Neuronal stem cell (in vitro differentiated cells): ENCODE results near the gene CPLANE2.

Experiments used
- DNase-seq: peaks from one replicate; pipeline ENCODE4 v3.0.0-alpha.2; 2013; ENCODE audit warnings: low spot score
- H2AFZ ChIP-seq: one replicate; pipeline ENCODE4 v1.6.1; 2013; ENCODE audit warnings: mild to moderate bottlenecking, low read length, inconsistent platforms
- H2AK5ac ChIP-seq: 2 replicates; pipeline ENCODE4 v1.6.1; 2013; ENCODE audit warnings: low read depth, mild to moderate bottlenecking, inconsistent platforms, low read length, moderate library complexity, mixed read lengths
- H2BK120ac ChIP-seq: 2 replicates; pipeline ENCODE4 v1.6.1; 2013; ENCODE audit warnings: low read depth, mild to moderate bottlenecking, inconsistent platforms, low read length, moderate library complexity, mixed read lengths
- H2BK12ac ChIP-seq: one replicate; pipeline ENCODE4 v1.6.1; 2013; ENCODE audit warnings: low read length, inconsistent platforms
- H2BK15ac ChIP-seq: 2 replicates; pipeline ENCODE4 v1.6.1; 2013; ENCODE audit warnings: mild to moderate bottlenecking, low read length, inconsistent platforms, mixed read lengths
- H2BK5ac ChIP-seq: one replicate; pipeline ENCODE4 v1.6.1; 2013; ENCODE audit warnings: inconsistent platforms, mild to moderate bottlenecking, low read length, moderate library complexity
- H3K14ac ChIP-seq: one replicate; pipeline ENCODE4 v1.6.1; 2013; ENCODE audit warnings: low read length, inconsistent platforms
- H3K18ac ChIP-seq: 2 replicates; pipeline ENCODE4 v1.6.1; 2013; ENCODE audit warnings: low read length, inconsistent platforms
- H3K23ac ChIP-seq: 2 replicates; pipeline ENCODE4 v1.6.1; 2013; ENCODE audit warnings: low read depth, mild to moderate bottlenecking, mixed read lengths, low read length, inconsistent platforms; ENCODE audit not compliant: poor library complexity
- H3K27ac ChIP-seq: replicated peaks from 3 replicates; pipeline ENCODE4 v1.5.1; 2013; ENCODE audit warnings: low read length, inconsistent platforms
- H3K27me3 ChIP-seq, 3 experiments: 2 replicates each; pipeline ENCODE4 v1.6.1; 2013; ENCODE audit warnings: low read length in 3 of 3, mild to moderate bottlenecking in 2 of 3, inconsistent platforms in 1 of 3, low read depth in 1 of 3, mixed read lengths in 1 of 3, moderate library complexity in 1 of 3; ENCODE audit not compliant: control insufficient read depth in 3 of 3, insufficient read depth in 3 of 3
- H3K36me3 ChIP-seq, 2 donors: replicated peaks in 1 of 2; 2 replicates each; pipeline ENCODE4 v1.6.1; 2013; ENCODE audit warnings: low read length in 2 of 2; ENCODE audit not compliant: control insufficient read depth in 2 of 2, insufficient read depth in 2 of 2
- H3K4ac ChIP-seq: 2 replicates; pipeline ENCODE4 v1.6.1; 2013; ENCODE audit warnings: inconsistent platforms, mild to moderate bottlenecking, low read length, moderate library complexity
- H3K4me1 ChIP-seq, 2 donors: 1 replicate in 1 of 2; 2 replicates in 1 of 2; pipeline ENCODE4 v1.6.1; 2013; ENCODE audit warnings: low read length in 2 of 2, low read depth in 1 of 2; ENCODE audit not compliant: control insufficient read depth in 2 of 2, insufficient read depth in 1 of 2
- H3K4me2 ChIP-seq: one replicate; pipeline ENCODE4 v1.6.1; 2013; ENCODE audit warnings: mild to moderate bottlenecking, low read length, inconsistent platforms; ENCODE audit not compliant: insufficient read depth, poor library complexity, severe bottlenecking
- H3K4me3 ChIP-seq, 2 donors: 2 replicates each; pipeline ENCODE4 v1.5.1; 2013; ENCODE audit warnings: low read length in 2 of 2, mild to moderate bottlenecking in 2 of 2, inconsistent platforms in 1 of 2, moderate library complexity in 1 of 2
- H3K79me1 ChIP-seq: one replicate; pipeline ENCODE4 v1.6.1; 2013; ENCODE audit warnings: low read depth, mild to moderate bottlenecking, inconsistent platforms, low read length, moderate library complexity
- H3K9ac ChIP-seq: one replicate; pipeline ENCODE4 v1.6.1; 2013; ENCODE audit warnings: mild to moderate bottlenecking, low read depth, low read length, inconsistent platforms; ENCODE audit not compliant: poor library complexity
- H3K9me3 ChIP-seq, 2 donors: replicated peaks in 1 of 2; 2 replicates each; pipeline versions ENCODE3 to v1.6.1; 2013; ENCODE audit warnings: low read length in 2 of 2, mild to moderate bottlenecking in 2 of 2, inconsistent platforms in 1 of 2, low read depth in 1 of 2, mixed read lengths in 1 of 2, moderate library complexity in 1 of 2; ENCODE audit not compliant: control insufficient read depth in 2 of 2, insufficient read depth in 1 of 2
- H4K8ac ChIP-seq: one replicate; pipeline ENCODE4 v1.6.1; 2013; ENCODE audit warnings: low read depth, mild to moderate bottlenecking, inconsistent platforms, low read length, moderate library complexity
- H4K91ac ChIP-seq: one replicate; pipeline ENCODE4 v1.6.1; 2013; ENCODE audit warnings: low read length, low read depth, mild to moderate bottlenecking, inconsistent platforms; ENCODE audit not compliant: poor library complexity
- WGBS, 2 donors: extraction: QIAGEN DNeasy Blood & Tissue Kit; methylation state at CpG; one replicate each; pipeline ENCODE4 v1.1.7; 2013; ENCODE audit warnings: missing lambda C conversion rate in 2 of 2, mixed read lengths in 1 of 2; ENCODE audit not compliant: insufficient read length in 2 of 2, insufficient replicate concordance in 1 of 2; ENCODE audit errors: extremely low coverage in 2 of 2; 5-methylcytosine and 5-hydroxymethylcytosine counted together

The CPLANE2 gene

DNA sequence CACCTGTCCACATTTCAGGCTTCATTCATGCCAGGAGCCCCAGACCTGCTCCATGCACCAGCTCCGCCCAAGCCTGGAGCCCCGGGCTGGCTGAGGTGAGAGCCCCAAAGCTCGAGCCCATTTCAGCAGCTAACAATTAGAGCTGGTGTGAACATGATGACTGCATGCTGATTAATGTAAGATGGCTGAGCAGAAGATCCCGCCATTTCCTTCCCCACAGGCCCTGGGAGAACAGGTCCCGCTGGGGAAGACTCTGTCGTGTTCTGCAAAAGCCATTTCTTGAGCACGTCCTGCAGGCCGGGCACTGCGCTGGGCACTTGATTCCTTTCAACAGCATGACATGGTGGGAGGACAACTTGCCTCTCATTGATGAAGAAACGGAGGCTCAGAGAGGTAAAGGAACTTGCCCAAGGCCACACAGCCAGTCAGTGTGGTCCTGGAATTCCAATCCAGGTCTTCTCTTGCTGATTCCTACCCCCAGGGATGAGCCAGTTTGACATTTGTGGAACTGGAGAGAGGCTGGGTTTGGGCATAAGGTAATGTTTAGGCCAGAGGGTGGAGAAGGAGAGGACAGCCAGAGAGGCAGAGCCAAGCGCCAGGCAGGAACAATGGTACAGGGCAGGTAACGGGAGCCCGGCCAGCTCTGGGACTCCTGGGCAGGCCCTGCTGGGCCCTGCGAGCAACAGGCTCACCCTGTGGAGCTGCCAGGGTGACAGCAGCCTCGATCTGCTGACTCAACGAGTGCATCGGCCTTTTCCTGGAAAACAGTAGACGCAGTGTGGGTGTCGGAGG, 53.0 kb downstream of the CPLANE2 start:
- Histone ChIP-seq H3K27ac (no peak overlapping the region), H3K36me3 (no peaks in the 10 kb centered on the region), H2BK120ac (peak overlapping the region; percentile 95), H4K8ac (no peak overlapping the region), H3K79me1 (no peaks in the 10 kb centered on the region), H3K4me1 (peaks cover 7 to 8% of the 10 kb centered on the region in 2 donors), H3K27me3 (peaks cover 0 to 5% (median 0%) of the 10 kb centered on the region in 3 experiments), H4K91ac (no peak overlapping the region), H3K4ac (peak overlapping the region; percentile 42), H2BK15ac (peak overlapping the region; percentile 22), H3K4me2 (no peak overlapping the region), H3K9me3 (no peaks in the 10 kb centered on the region), H3K4me3 (no peak overlapping the region), H3K23ac (peak overlapping the region; percentile 45), H3K18ac (peak overlapping the region; percentile 87), H2BK12ac (peak overlapping the region; percentile 82), H2AFZ (no peak overlapping the region), H3K14ac (no peak overlapping the region), H2AK5ac (peak overlapping the region; percentile 77), H3K9ac (no peak overlapping the region), H2BK5ac (peak overlapping the region; percentile 20)
- WGBS, 2 donors, result no CpG with 5 or more reads among the region's 19 CpGs
- DNase-seq, result no peak

DNA sequence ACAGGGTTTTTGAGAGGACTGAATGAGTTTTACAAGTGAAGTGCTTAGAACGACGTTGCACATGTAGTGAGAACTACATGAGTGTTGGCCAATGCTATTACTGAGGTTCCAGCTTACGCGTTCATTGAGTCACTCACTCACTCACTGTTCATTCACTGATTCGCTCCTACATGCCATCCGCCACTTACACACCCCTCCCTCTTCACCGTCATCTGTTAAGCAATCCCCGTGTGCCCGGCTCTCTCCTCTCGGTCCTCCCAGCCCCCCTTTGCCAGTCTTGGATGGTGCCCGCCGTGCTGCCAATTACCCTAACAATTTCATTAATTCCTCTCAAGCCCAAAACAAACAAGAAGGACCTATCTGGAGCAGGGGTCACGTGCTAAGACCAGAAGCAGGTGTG, 53.8 kb downstream of the CPLANE2 start:
- Histone ChIP-seq H3K4me3 (no peak overlapping the region), H2BK15ac (peak overlapping the region; percentile 22), H3K27me3 (no peaks in the 10 kb centered on the region), H3K79me1 (no peaks in the 10 kb centered on the region), H2AK5ac (peak overlapping the region; percentile 77), H3K9me3 (no peaks in the 10 kb centered on the region), H3K18ac (peak overlapping the region; percentile 28), H4K91ac (no peak overlapping the region), H3K36me3 (no peaks in the 10 kb centered on the region), H2BK120ac (no peak overlapping the region), H3K4ac (no peak overlapping the region), H3K4me1 (peaks cover 7 to 8% of the 10 kb centered on the region in 2 donors), H3K9ac (no peak overlapping the region), H4K8ac (no peak overlapping the region), H3K14ac (no peak overlapping the region), H2BK12ac (no peak overlapping the region), H2BK5ac (no peak overlapping the region), H2AFZ (no peak overlapping the region), H3K23ac (no peak overlapping the region), H3K27ac (no peak overlapping the region), H3K4me2 (no peak overlapping the region)
- no CpG with 5 or more reads among the region's 13 CpGs for WGBS, 2 donors
- DNase-seq, result no peak

DNA sequence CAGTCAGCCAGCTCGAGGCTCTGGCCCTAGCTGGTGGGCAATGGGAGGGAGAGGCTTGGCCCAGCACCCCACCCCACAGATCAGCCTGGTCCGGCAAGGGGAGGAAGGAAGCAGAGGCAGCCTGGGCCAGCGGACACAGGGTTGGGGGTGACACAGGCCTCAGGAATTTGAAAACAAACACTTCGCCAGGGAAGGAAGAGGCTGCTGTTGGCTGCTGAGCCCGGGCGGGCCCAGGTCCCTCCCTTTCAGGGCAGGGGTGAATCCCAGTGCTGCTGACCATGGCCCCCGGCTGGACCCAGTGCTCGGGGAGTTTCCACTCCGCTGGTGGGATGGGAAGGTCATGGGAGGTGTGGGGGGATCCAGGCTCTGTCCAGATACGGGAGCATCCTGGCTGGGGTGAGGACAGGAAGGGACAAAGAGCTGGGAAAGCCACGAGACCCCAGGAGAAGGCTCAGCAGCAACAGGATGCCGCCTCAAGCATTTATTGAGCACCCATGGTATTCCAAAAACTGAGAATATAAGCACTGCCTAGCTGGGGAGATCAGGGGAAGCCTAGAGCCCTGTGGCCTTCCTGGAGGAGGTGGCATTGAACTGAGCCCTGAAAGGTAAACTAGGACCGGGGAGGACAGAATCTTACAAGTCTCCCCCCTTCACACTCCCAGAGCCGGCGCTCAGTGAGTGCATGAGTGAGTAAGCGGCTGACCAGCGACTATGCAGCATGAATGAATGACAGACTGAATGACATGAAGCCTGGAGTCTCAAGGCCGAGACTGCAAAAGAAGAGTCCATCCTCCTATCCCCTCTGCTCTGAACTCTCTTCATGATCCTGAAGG, 54.9 kb downstream of the CPLANE2 start:
- Histone ChIP-seq H2AFZ (peak overlapping the region; percentile 98), H3K14ac (no peak overlapping the region), H3K4me1 (peaks cover 7 to 8% of the 10 kb centered on the region in 2 donors), H3K4ac (no peak overlapping the region), H2AK5ac (peak overlapping the region; percentile 40), H2BK120ac (peak overlapping the region; percentile 56), H2BK15ac (peak overlapping the region; percentile 11), H3K27me3 (no peaks in the 10 kb centered on the region), H3K36me3 (no peaks in the 10 kb centered on the region), H3K27ac (peak overlapping the region; percentile 66), H4K91ac (no peak overlapping the region), H3K23ac (no peak overlapping the region), H3K9ac (no peak overlapping the region), H2BK12ac (no peak overlapping the region), H3K18ac (peak overlapping the region; percentile 71), H3K4me3 (no peak overlapping the region), H4K8ac (no peak overlapping the region), H3K4me2 (peak overlapping the region; percentile 49), H3K79me1 (no peaks in the 10 kb centered on the region), H2BK5ac (peak overlapping the region; percentile 46), H3K9me3 (no peaks in the 10 kb centered on the region)
- DNase-seq, result no peak
- WGBS, 2 donors, result no CpG with 5 or more reads among the region's 18 CpGs
